Measurements from ENCODE around the gene PRKCD. TPM values are rescaled to one million over a fixed set of nuclear protein-coding genes. Genes with fewer than 3 reads are reported as not detected.

The PRKCD gene
- total RNA-seq, 1 donor from 2014 or later = 5.4 TPM

DNA sequence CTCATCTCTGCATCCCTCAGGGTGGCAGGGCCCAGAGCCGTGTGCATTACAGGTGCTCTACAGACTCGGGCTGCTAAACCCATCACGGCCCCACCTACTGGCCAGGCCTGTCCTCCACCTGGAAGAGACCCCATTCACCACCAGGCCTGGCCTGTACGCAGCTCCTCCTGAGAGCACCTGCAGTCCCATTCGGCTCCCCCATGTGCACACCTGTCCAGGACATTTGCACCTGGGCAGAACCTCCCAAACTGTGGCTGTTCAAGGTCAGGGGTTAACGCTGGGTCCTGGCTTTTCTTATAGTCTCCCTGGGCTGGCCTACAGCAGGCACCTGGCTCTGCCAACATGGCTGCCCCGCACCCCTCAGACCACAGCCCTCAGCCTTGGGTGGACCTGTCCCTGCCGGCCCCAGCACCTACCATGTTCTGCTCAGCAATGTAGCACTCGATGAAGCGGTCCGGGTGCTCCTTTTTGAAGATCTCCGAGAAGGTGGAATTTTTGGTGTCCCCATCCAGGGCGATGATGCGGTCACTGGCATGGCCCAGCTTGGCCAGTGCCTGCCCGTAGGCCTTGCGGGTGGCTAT is 69.1 kb downstream of the PRKCD start:
- Mint-ChIP-seq H3K4me1 (ENCODE audit: low read depth, unreplicated experiment) (peaks cover 6% of the 10 kb centered on the region), H3K9me3 (ENCODE audit: unreplicated experiment) (peaks cover 11% of the 10 kb centered on the region), H3K27me3 (ENCODE audit: unreplicated experiment) (peaks cover 3% of the 10 kb centered on the region), H3K4me3 (ENCODE audit: unreplicated experiment) (no peak overlapping the region), H3K27ac (ENCODE audit: unreplicated experiment) (no peak overlapping the region), H3K36me3 (ENCODE audit: unreplicated experiment) (peaks cover 3% of the 10 kb centered on the region)
- TF ChIP-seq, protein P1, sequence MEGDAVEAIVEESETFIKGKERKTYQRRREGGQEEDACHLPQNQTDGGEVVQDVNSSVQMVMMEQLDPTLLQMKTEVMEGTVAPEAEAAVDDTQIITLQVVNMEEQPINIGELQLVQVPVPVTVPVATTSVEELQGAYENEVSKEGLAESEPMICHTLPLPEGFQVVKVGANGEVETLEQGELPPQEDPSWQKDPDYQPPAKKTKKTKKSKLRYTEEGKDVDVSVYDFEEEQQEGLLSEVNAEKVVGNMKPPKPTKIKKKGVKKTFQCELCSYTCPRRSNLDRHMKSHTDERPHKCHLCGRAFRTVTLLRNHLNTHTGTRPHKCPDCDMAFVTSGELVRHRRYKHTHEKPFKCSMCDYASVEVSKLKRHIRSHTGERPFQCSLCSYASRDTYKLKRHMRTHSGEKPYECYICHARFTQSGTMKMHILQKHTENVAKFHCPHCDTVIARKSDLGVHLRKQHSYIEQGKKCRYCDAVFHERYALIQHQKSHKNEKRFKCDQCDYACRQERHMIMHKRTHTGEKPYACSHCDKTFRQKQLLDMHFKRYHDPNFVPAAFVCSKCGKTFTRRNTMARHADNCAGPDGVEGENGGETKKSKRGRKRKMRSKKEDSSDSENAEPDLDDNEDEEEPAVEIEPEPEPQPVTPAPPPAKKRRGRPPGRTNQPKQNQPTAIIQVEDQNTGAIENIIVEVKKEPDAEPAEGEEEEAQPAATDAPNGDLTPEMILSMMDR (IDR thresholded peaks at IDR 0.05; ENCODE audit: partially characterized antibody, unreplicated experiment) = no peak
- DNase-seq = no peak

DNA sequence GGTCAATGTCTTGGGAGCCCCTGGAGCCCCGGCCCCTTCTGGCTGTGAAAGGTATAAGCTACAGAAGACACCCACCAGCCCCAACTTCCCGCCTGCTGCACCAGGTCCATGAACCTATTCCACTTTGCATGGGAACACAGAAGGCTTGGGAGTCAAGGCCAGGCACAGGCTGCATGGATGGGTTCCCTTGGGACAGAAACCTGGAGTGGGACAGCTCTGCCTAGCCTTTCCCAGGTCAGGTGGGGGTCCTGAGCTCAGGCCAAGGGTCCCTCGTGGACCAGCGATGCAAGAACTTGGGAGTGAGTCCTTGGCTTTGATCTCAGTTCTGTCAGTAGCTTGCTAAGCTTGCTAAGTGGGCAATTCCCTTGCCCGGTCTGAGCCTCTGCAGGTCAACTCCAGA is 69.8 kb downstream of the PRKCD start:
- TF ChIP-seq, protein P1 (IDR thresholded peaks at IDR 0.05; ENCODE audit: partially characterized antibody, unreplicated experiment) = no peak
- DNase-seq = no peak
- Mint-ChIP-seq H3K36me3 (ENCODE audit: unreplicated experiment) (peaks cover 3% of the 10 kb centered on the region), H3K9me3 (ENCODE audit: unreplicated experiment) (peaks cover 12% of the 10 kb centered on the region), H3K4me3 (ENCODE audit: unreplicated experiment) (no peak overlapping the region), H3K27me3 (ENCODE audit: unreplicated experiment) (peaks cover 4% of the 10 kb centered on the region), H3K4me1 (ENCODE audit: low read depth, unreplicated experiment) (peaks cover 6% of the 10 kb centered on the region), H3K27ac (ENCODE audit: unreplicated experiment) (no peak overlapping the region)

DNA sequence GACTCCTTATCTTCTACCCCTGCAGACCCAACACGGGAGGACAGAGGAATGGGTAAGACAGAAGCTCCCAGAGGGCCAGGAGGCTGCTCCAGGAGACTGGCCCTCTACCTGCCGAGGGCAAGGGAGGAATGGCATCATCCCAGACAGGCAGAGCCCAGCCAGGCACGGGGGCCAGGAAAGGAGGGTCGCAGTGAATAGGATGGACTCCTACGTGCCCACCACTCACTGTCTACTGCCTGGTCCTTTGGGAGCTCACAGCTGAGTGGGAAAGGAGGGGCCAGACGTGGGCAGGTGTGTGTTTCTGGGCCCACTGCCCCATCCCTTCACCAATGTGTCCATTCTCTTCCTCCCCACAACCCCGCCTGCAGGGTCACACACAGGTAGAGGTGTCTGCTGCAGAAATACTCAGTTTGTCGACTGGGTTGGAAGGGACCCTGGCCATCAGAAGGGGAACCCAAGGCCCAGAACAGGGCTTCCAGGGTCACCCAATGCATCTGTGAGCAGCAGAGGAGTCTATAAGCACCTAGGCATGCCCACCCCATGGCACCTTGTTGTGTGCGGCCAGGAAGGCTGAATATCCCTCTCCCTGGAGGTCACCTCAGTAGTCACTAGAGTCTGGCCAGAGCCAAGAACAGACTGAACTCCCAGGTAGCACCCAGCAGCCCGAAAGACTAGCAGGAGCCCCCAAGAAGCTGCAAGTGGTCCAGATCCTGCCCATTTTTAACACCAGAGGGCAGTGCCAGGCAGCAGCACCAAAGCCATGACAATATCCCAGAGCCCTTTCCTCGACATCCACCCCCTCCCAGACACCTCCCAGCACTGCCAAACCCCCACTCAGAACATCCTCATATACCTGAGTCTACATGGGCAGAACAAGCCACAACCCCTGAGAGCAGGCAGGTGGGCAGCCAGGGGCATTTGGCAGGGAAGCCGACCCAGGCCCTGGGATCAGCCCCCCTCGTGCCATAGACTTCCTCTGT is 70.8 kb downstream of the PRKCD start:
- no peak for DNase-seq
- H3K27ac Mint-ChIP-seq (ENCODE audit: unreplicated experiment) = no peak overlapping the region
- TF ChIP-seq, protein P1 (IDR thresholded peaks at IDR 0.05; ENCODE audit: partially characterized antibody, unreplicated experiment) = no peak
- peaks cover 12% of the 10 kb centered on the region for H3K9me3 Mint-ChIP-seq (ENCODE audit: unreplicated experiment)
- peaks cover 6% of the 10 kb centered on the region for H3K4me1 Mint-ChIP-seq (ENCODE audit: low read depth, unreplicated experiment)
- H3K4me3 Mint-ChIP-seq (ENCODE audit: unreplicated experiment) = no peak overlapping the region
- peaks cover 6% of the 10 kb centered on the region for H3K27me3 Mint-ChIP-seq (ENCODE audit: unreplicated experiment)
- H3K36me3 Mint-ChIP-seq (ENCODE audit: unreplicated experiment) = peaks cover 3% of the 10 kb centered on the region

DNA sequence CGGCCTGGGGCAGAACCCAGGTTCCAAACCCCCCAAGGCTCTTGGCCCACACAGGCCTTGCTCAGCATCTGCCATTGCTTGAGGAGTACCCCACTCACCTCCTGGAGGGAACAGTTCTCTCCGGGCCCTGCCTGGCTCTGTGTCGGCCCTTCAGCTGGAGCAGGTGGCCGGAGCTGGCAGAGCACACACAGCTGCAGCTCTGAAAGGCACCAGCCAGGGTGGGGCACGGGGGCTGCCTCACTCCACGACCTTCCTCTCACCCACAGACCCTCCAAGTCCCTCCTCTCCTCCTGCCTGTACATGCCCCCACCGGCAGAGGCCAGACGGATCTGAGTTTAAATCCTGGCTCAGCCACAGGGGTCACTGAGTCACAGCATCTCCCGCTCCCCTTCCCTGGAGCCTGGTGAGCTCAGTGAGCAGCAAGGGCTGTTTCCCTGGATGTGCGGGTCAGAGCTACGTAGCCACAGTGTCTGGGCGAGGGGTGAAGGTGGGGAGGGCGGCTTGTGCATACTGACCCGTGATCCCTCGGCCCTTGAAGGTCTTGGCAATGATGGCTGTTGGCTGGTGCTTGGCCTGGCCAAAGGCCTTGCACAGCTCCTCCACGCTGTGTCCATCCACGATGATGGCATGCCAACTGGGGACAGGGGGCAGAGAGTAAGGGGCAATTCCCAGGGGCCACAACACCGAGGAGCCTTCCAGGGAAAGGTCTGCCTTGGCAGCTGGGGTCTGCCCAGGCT is 71.8 kb downstream of the PRKCD start:
- TF ChIP-seq, protein P1 (IDR thresholded peaks at IDR 0.05; ENCODE audit: partially characterized antibody, unreplicated experiment) = no peak
- no peak for DNase-seq
- Mint-ChIP-seq H3K27ac (ENCODE audit: unreplicated experiment) (no peak overlapping the region), H3K4me3 (ENCODE audit: unreplicated experiment) (no peak overlapping the region), H3K4me1 (ENCODE audit: low read depth, unreplicated experiment) (peaks cover 2% of the 10 kb centered on the region), H3K36me3 (ENCODE audit: unreplicated experiment) (peaks cover 3% of the 10 kb centered on the region), H3K9me3 (ENCODE audit: unreplicated experiment) (peaks cover 12% of the 10 kb centered on the region), H3K27me3 (ENCODE audit: unreplicated experiment) (peaks cover 6% of the 10 kb centered on the region)
